PC-3 (cell line): ENCODE measurements around the gene UNC5C.

Experiments used
- CTCF ChIP-seq: fragments of 300-600 bp; sonication (generic); conservative IDR thresholded peaks from 2 replicates; pipeline ENCODE4 v1.5.1; 2017; ENCODE audit warnings: antibody characterized with exemption, low read depth, mild to moderate bottlenecking, low read length
- EZH2 ChIP-seq: fragments of 300-600 bp; sonication (generic); IDR thresholded peaks from one replicate; pipeline ENCODE4 v1.6.1; 2017; ENCODE audit warnings: antibody characterized with exemption, mild to moderate bottlenecking, low read length; ENCODE audit not compliant: unreplicated experiment

GRCh38 chr4:95457353-95457752 is 91.4 kb downstream of the UNC5C start:
- TF ChIP-seq CTCF (no peak), EZH2 (no peak)
